Posterior vena cava (tissue), 2 donors: ENCODE results near the gene SNCAIP. TPM values are rescaled to one million over a fixed set of nuclear protein-coding genes. Genes with fewer than 3 reads are reported as not detected.

Source experiments
- total RNA-seq, 2 donors: library from RNA; stranded (reverse); fragmentation: NEBNext Ultra II Directional; extraction: Animal tissue kit (Norgen Biotek cat#: 25700); gene quantifications; one replicate each; pipeline ENCODE4 v1.2.1, GENCODE V29; 2021
- donor health status: DM: yes; HTN: yes; CAD: no.
- donor health status: DM: yes; HTN: yes; CAD: no.

SNCAIP gene
- total RNA-seq, 2 donors from 2014 or later: 3.8 to 4.1 TPM

Other genes with a start within 250 kb of the SNCAIP start
- 10 to 100 TPM; 58.6 to 98.8 TPM for gene LOX, start 234.0 kb upstream of the SNCAIP start, total RNA-seq
- under 1 TPM in 1 of 2 donors, not detected in 1; 0.38 TPM for gene ZNF474, start 182.7 kb upstream of the SNCAIP start, total RNA-seq